ENCODE results near the gene ARRDC2.

GRCh38 chr19:18008814-18009213 lies 844 bp downstream of the ARRDC2 start:
- no peak for TF ChIP-seq CTCF (IDR thresholded peaks at IDR 0.05)
- no peak for TF ChIP-seq EP300 (IDR thresholded peaks at IDR 0.05)
- no peak for TF ChIP-seq POLR2A (IDR thresholded peaks at IDR 0.05)
- TF ChIP-seq POLR2AphosphoS5 (IDR thresholded peaks at IDR 0.05): no peak

All from gastroesophageal sphincter (tissue), 3 donors.